Right atrium auricular region (tissue), 2 donors: ENCODE data around the gene HDGFL2. TPM values are rescaled to one million over a fixed set of nuclear protein-coding genes. Genes with fewer than 3 reads are reported as not detected.

Experiments used
- DNase-seq: peaks from one replicate; pipeline ENCODE4 v3.0.0-alpha.2; 2019; ENCODE audit warnings: low spot score
- H3K27ac ChIP-seq, 2 donors: fragments of 200-600 bp; sonication (generic); 1 replicate in 1 of 2; 2 replicates in 1 of 2; pipeline ENCODE4 v1.5.1; 2016 to 2019
- H3K27me3 ChIP-seq, 2 donors: fragments of 200-600 bp; sonication (generic); one replicate each; pipeline versions ENCODE4 v1.5.1 to v1.6.0; 2017 to 2019
- H3K36me3 ChIP-seq: fragments of 200-600 bp; sonication (generic); one replicate; pipeline ENCODE4 v1.5.1; 2016
- H3K4me1 ChIP-seq, 2 donors: fragments of 200-600 bp; sonication (generic); one replicate each; pipeline versions ENCODE4 v1.5.1 to v1.6.0; 2017 to 2019
- H3K4me3 ChIP-seq, 2 donors: fragments of 200-600 bp; sonication (generic); 1 replicate in 1 of 2; 2 replicates in 1 of 2; pipeline ENCODE4 v1.5.1; 2017 to 2019; ENCODE audit warnings: mild to moderate bottlenecking in 1 of 2, moderate library complexity in 1 of 2
- H3K9me3 ChIP-seq, 2 donors: fragments of 200-600 bp; sonication (generic); one replicate each; pipeline ENCODE4 v1.5.1; 2019
- CTCF ChIP-seq, 2 donors: fragments of 200-600 bp; sonication (generic); IDR thresholded peaks; one replicate each; pipeline ENCODE4 v1.5.1; 2019; ENCODE audit warnings: antibody characterized with exemption in 2 of 2
- total RNA-seq, 2 donors: library from RNA; depleted of rRNA; stranded (reverse); fragments of >200 nt; gene quantifications; one replicate each; pipeline ENCODE4 v1.1.0, GENCODE V29; 2016

Gene HDGFL2
- total RNA-seq, 2 donors from 2014 or later = 18.3 to 24.8 TPM

GRCh38 chr19:4515732-4516131 is 43.6 kb downstream of the HDGFL2 start:
- peaks cover 0 to 32% of the 10 kb centered on the region in 2 donors for H3K4me1 ChIP-seq
- TF ChIP-seq CTCF (IDR thresholded peaks at IDR 0.05) = no peak

GRCh38 chr19:4516199-4516938 is 44.3 kb downstream of the HDGFL2 start:
- TF ChIP-seq CTCF (IDR thresholded peaks at IDR 0.05) = no peak
- peaks cover 29% of the 10 kb centered on the region for H3K36me3 ChIP-seq
- no peaks in the 10 kb centered on the region for H3K9me3 ChIP-seq
- H3K27me3 ChIP-seq = no peaks in the 10 kb centered on the region
- H3K4me1 ChIP-seq = peaks cover 0 to 32% of the 10 kb centered on the region in 2 donors
- peak overlapping the region; percentile 85 to 95 for H3K27ac ChIP-seq
- peak overlapping the region; percentile 55 to 66 for H3K4me3 ChIP-seq
- DNase-seq = no peak

More at GRCh38 chr19:4515732-4516131, 43.6 kb downstream of the HDGFL2 start:
- Histone ChIP-seq H3K4me3 (no peak overlapping the region), H3K9me3 (no peaks in the 10 kb centered on the region), H3K27me3 (no peaks in the 10 kb centered on the region), H3K27ac (peak overlapping the region in 1 of 2 donors; percentile 85), H3K36me3 (peaks cover 29% of the 10 kb centered on the region)
- DNase-seq = no peak

- Histone ChIP-seq H3K4me3 (peak overlapping the region; percentile 55 to 66), H3K9me3 (no peaks in the 10 kb centered on the region), H3K27me3 (no peaks in the 10 kb centered on the region), H3K27ac (peak overlapping the region; percentile 85 to 95), H3K4me1 (peaks cover 0 to 32% of the 10 kb centered on the region in 2 donors), H3K36me3 (peaks cover 29% of the 10 kb centered on the region)
- no peak for TF ChIP-seq CTCF (IDR thresholded peaks at IDR 0.05)
- DNase-seq = no peak
Measured at GRCh38 chr19:4516939-4517300, 44.8 kb downstream of the HDGFL2 start.

GRCh38 chr19:4517451-4518057 is 45.5 kb downstream of the HDGFL2 start:
- Histone ChIP-seq H3K27me3 (no peaks in the 10 kb centered on the region), H3K27ac (peak overlapping the region; percentile 85 to 95), H3K36me3 (peaks cover 29% of the 10 kb centered on the region), H3K9me3 (no peaks in the 10 kb centered on the region), H3K4me3 (peak overlapping the region; percentile 55 to 66), H3K4me1 (peaks cover 0 to 32% of the 10 kb centered on the region in 2 donors)
- DNase-seq = no peak
- TF ChIP-seq CTCF (IDR thresholded peaks at IDR 0.05) = no peak

GRCh38 chr19:4518345-4519171 is 46.5 kb downstream of the HDGFL2 start, which contains the start of gene PLIN4:
Gene PLIN4, minus strand, starts transcription at chr19:4518486. Its CDS starts 214 bp downstream, at chr19:4518272.
- Histone ChIP-seq H3K4me1 (peaks cover 0 to 32% of the 10 kb centered on the region in 2 donors), H3K27ac (peak within 1 kb of the TSS; percentile 85 to 95), H3K4me3 (peak within 1 kb of the TSS; percentile 55 to 66), H3K9me3 (no peaks in the 10 kb centered on the region), H3K36me3 (peaks cover 24% of the 10 kb centered on the region), H3K27me3 (no peaks in the 10 kb centered on the region)
- TF ChIP-seq CTCF (IDR thresholded peaks at IDR 0.05) = no peak
- peak; percentile 73 for DNase-seq
